GM18502 (cell line): ENCODE results near the gene WNT11.

ENCODE experiments used
- ATAC-seq: cut with Tn5 transposase; IDR thresholded peaks from one replicate; pipeline ENCODE4 v1.9.1; 2021; ENCODE audit warnings: mild to moderate bottlenecking; ENCODE audit not compliant: unreplicated experiment, poor library complexity

WNT11 gene

DNA sequence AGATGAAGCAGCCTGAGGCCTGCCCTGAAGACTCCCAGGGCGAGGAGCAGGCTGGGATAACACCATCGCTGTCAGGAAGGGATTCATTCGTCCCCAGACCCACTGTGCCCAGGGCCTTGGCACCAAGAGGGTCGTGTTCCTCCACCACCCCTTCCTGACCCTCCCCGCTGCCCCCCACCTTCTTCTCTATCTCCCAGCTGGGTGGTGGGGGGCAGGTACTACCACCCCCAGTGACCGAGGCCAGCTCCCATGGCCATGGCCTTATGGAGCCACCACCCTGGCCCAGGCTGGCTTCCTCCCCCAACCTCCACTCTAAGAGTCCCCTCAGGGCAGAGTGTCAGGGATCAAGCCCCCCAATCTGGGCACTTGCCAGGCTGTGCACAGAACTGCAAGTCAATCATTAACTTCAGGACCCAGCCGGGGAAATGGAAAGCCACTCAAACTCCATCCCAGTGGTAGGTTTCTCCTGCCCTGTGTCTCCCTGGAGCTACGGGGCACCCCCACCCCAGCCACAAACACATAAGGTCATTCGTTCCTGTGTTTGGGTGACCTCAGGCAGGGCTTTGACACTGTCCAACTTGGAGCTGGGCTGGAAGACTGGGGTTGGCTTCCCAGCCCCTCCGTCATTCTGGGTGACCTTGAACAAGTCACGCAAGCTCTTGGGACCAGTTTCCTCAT lies 33.3 kb upstream of the WNT11 start:
- ATAC-seq, result no peak

- no peak for ATAC-seq
Measured at GRCh38 chr11:76238551-76238950, 32.2 kb upstream of the WNT11 start.

DNA sequence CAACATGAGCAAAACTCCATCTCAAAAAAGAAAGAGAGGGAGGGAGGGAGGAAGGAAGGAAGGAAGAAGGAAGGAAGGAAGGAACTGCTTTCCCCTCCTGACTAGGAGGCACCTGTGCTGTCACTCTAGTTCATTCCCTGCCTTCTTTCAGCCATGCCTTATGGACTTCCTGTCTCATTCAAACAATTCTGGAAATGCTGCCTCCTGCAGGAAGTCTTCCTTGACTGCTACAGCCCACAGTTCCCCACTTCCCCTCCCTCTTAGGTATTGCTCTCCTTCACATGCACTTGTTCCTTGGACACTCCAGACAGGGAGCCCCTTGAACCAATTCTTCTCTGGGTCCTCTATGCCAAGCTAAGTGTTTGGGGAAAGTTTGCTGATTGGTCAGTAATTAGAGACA lies 31.6 kb upstream of the WNT11 start:
- no peak for ATAC-seq

DNA sequence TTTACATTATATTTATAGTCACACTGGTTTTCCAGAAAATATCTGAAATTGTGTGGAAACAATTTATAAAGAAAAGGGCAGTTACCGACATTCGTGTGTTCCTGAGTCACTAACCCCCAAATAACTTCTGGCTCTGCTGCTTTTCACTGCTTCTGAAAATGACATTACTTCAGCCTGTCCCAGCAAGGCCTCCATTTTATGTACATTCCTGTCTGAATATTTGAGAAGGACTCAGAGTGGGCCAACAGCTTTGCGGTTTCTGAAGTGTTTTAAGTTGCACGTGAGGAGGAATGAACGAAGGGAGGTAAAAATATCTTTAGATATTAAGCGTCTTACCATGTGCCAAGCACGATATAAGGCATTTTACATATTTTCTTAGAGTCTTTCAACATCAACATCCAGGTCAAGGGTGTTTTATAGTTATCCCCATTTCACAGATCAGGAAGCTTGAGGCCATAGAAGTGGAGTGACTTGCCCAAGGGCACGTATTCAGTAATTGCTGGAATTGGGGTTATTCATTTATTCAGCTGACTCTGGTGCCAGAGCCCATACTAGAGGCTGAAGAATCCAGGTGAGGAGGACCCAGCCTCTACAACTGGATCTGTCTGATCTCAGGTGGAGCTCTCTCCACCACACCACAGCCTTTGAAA lies 30.8 kb upstream of the WNT11 start:
- no peak for ATAC-seq

DNA sequence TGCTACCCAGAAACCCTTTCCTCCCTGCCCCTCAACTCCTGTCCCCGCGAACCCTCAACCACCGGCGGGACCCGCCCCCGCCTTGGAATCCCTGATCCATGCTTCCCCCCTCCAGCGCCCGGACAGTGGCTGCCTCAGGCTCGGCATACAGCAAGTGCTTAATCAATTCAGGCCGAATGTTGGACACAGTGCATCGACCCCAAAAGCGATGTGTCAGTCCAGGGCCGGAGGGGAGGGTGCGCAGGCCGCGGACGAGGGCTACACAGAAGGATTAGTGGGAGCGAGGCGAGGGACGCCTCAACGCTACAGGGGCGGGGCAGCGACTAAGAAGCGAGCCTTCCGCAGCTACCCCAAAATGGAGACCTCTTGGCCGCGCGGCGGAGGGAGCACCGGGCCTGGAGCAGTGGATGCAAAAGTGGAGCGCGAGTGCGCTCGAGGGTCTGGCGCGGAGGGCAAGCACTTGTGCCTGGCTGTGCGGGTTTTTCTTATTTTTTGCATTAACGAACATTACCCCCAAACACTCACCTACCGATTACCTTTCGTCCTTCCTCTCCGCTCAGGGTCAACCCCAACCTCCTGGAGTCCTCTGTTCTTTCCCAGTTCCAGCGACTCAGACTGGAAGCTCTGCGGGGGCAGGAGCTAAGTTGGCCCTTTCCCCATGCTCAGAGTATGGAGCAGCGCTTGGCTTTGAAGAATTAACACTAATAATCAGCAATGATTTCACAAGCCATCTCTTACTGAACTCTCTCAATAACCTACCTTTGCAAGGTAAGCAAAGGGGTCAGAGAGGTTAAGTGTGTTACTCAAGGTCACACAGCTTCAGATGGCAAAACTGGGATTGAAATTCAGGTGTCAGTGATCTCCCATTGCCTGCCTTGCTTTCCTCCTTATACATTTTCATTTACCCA lies 30.0 kb upstream of the WNT11 start:
- ATAC-seq, result peak; percentile 27

- peak; percentile 69 for ATAC-seq
Measured at GRCh38 chr11:76235233-76236091, 29.2 kb upstream of the WNT11 start.

DNA sequence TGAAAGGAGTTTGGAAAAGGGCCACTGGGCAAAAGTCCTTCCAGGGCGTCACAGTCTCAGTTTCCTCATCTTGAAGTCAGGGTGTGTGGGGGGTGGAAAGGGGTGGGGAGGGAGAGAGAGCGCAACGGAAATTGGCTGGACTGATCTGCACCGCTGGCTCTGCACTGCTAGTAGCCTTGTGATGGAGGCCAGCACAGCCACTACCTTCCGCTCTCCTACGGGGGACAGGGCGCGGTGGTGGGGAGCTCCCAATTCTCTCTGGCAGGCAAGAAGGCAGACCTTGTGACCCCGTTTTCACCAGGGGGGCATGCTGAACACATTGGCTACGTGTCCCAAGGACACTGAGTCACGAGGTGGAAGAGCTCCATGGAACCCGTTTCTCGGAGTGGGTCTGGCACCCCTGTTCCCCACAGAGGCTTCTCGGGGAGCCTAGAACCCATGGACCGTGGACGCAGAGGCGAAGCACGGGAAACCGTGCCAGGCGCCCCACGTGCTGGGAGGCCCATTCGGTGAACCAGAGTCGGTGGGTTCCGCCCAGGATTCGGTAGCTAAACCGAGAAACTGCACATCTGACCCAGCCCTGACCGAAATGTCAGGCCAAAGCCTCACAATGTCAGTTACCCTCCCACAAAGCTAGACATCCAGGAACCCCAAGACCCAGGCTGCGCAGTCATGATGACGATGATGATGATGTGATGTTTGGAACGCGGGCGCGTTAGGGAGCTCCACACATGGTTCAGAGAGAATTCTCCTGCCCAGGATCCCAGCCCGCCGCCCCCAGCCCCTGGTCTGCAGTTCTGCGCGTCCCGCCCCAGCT lies 28.3 kb upstream of the WNT11 start:
- ATAC-seq, result peak; percentile 34

GRCh38 chr11:76234021-76234415 lies 27.7 kb upstream of the WNT11 start:
- no peak for ATAC-seq

DNA sequence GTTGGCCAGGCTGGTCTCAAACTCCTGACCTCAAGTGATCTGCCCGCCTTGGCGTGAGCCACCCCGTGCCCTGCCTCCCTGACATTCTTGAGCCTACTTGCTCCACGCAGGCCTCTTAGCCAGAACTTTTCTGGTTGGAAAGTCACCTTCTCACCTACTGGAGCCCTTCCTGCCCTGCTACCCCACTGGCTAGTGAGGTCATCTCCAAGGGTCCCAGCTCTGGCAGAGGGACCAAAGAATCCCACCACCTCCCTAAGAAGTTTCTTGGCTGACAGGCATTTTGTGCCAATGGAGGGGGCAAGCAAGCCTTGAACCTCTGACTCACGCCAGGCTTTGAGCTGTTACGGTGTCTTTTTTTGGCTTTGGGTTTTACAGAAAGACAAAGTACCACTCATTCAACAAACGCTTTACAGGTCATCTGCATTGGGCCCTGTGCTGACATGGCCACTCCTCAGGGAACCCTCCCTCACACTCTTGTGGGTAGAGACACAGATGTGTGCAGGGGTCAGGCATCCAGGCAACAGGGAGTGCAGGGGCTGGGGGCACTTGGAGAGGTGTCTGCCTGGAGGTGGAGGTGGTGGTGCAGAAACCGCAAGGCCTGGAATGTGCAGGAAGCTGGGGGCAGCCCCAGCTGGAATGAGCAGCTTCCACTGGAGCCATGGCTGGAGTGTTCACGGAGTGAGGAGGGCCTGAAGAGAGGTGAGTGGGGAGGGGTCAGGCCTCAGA lies 27.1 kb upstream of the WNT11 start:
- no peak for ATAC-seq

GRCh38 chr11:76232026-76232665 lies 25.8 kb upstream of the WNT11 start:
- ATAC-seq, result no peak

DNA sequence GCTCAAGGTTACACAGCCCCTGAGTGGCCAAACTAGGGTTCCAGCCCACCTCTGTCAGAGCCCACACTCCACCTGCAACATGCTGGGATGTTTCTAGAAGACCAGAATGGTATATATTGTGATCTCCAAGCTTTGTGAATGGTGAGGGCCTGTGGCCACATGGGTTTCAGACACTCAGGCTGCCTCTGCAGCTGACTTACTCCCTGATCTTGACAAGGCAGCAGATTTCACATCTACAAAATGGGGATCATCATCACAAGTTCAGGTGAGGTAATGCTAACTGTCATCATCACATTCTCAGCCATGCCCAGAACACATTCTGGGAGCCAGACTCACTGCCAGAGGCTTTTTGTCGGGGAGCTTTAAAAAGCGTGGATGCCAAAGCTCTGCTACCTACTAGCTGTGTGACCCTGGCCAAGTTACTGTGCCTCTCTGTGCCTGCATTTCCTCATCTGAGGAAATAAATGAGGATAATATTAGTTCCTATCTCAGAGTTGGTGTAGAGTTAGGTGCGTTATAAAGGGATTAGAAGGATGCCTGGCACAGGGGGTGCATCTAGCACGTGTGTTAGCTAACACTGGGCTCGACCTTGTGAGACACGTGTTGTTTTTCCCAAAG lies 24.9 kb upstream of the WNT11 start:
- ATAC-seq, result no peak

- no peak for ATAC-seq
Measured at GRCh38 chr11:76230392-76230791, 24.1 kb upstream of the WNT11 start.

DNA sequence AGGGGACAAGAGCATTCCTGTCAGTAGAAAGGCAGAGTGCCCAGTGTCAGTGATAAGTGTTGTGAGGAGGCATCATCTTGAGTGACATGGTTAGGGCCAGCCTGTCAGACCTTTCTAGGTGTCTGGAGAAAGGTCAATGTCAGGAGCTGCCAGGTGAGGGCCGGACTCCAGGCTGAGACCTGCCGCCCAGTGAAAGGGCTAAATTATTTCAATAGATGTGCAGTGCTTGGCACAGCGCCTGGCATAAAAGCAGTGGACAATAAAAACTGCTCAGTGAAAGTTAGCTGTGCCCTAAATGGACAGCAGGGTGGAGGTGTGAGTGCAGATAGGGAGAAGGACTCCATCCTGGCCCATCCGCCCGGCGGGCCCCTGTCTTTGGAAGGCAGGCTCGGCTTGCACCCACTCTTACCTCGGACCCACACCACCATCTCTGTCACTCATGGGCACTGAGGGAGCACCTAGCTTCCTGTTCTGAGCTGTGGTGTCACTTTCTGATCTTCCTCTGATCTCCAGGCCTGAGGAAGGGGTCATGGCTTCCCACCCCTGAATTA lies 23.5 kb upstream of the WNT11 start:
- ATAC-seq, result no peak

GRCh38 chr11:76228875-76229149 lies 22.5 kb upstream of the WNT11 start:
- ATAC-seq, result no peak

DNA sequence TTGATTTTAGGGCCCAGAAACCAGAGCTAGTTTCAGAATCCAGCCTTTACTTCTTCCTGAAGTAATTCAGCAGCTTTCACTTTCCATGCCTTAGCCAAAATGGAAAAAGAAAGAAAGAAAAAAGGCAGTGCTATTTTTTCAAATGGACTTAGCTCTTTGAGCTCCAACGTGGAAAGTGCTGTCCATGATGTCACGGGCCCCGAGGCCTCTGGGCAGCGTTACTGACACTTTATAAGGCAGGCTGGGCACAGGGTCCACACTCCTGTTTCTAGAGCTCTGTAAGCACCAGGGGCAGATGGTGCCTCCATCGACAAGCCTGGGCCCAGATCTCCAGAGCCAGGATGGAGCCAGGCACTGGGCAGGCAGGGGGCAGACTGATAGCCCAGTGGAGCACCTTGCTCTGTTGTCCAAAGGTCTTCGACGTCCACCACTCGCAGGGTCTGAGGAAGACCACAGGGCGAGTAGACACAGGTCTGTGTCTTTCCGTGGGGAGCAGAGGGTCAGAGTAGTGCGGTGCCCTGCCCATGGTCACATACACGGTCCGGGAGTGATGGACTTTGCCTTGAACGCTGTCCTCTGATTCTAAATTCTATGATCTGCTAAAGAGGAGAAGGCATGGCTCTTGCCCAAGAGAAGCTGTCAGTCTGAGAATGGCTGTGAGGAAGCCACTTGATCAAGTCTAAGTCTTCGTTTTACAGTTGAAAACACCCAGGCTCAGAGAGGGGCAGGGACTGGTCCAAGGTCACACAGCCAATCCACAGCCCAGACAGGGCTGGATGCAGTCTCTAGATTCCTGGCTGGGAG lies 22.0 kb upstream of the WNT11 start:
- ATAC-seq, result no peak

GRCh38 chr11:76226626-76227025 lies 20.3 kb upstream of the WNT11 start:
- ATAC-seq, result no peak

- no peak for ATAC-seq
Measured at GRCh38 chr11:76225122-76225611, 18.9 kb upstream of the WNT11 start.
